HEK293 (cell line): Measurements from ENCODE around the gene HOXA11.

ENCODE experiments used
- ELK4 ChIP-seq: IDR thresholded peaks from 2 replicates; pipeline ENCODE4 v1.6.1; 2011; ENCODE audit warnings: mild to moderate bottlenecking, low read depth, low read length, borderline replicate concordance
- GLI4 ChIP-seq: fragments of 450-650 bp; formaldehyde crosslinking; IDR thresholded peaks from 2 replicates; pipeline ENCODE4 v1.5.1; 2016; ENCODE audit warnings: missing biosample characterization, missing genetic modification characterization
- HOXC10 ChIP-seq: sonication (generic); formaldehyde crosslinking; IDR thresholded peaks from 2 replicates; pipeline ENCODE4 v1.8.1; 2023; ENCODE audit warnings: mild to moderate bottlenecking, missing genetic modification reagents
- KLF10 ChIP-seq: fragments of 450-650 bp; IDR thresholded peaks from 2 replicates; pipeline ENCODE4 v1.5.1; 2018; ENCODE audit warnings: missing biosample characterization, mild to moderate bottlenecking, missing genetic modification characterization
- KLF16 ChIP-seq: fragments of 450-650 bp; formaldehyde crosslinking; IDR thresholded peaks from 2 replicates; pipeline ENCODE4 v1.5.1; 2017; ENCODE audit warnings: missing biosample characterization, missing genetic modification characterization
- KLF17 ChIP-seq: fragments of 450-650 bp; formaldehyde crosslinking; IDR thresholded peaks from 2 replicates; pipeline ENCODE4 v1.5.1; 2016; ENCODE audit warnings: missing biosample characterization, missing genetic modification characterization
- KLF7 ChIP-seq: fragments of 450-650 bp; formaldehyde crosslinking; IDR thresholded peaks from 2 replicates; pipeline ENCODE4 v1.5.1; 2016; ENCODE audit warnings: missing biosample characterization, missing genetic modification characterization, borderline replicate concordance
- RBAK ChIP-seq: fragments of 450-650 bp; formaldehyde crosslinking; IDR thresholded peaks from 2 replicates; pipeline ENCODE4 v1.5.1; 2016; ENCODE audit warnings: missing biosample characterization, missing genetic modification characterization
- ZBTB17 ChIP-seq: fragments of 450-650 bp; formaldehyde crosslinking; IDR thresholded peaks from 2 replicates; pipeline ENCODE4 v1.5.1; 2016; ENCODE audit warnings: missing biosample characterization, missing genetic modification characterization
- ZBTB21 ChIP-seq: fragments of 450-650 bp; formaldehyde crosslinking; IDR thresholded peaks from 2 replicates; pipeline ENCODE4 v1.5.1; 2017; ENCODE audit warnings: missing biosample characterization, missing genetic modification characterization
- ZBTB26 ChIP-seq: fragments of 450-650 bp; formaldehyde crosslinking; optimal IDR thresholded peaks from 2 replicates; pipeline ENCODE3; 2016; ENCODE audit warnings: missing biosample characterization, mild to moderate bottlenecking, missing genetic modification characterization
- ZFHX2 ChIP-seq: fragments of 450-650 bp; formaldehyde crosslinking; conservative IDR thresholded peaks from 2 replicates; pipeline ENCODE4 v1.5.1; 2016; ENCODE audit warnings: missing biosample characterization, missing genetic modification characterization
- ZFP3 ChIP-seq: fragments of 450-650 bp; formaldehyde crosslinking; IDR thresholded peaks from 2 replicates; pipeline ENCODE4 v1.5.1; 2016; ENCODE audit warnings: low read depth, missing biosample characterization, missing genetic modification characterization
- ZNF16 ChIP-seq: fragments of 450-650 bp; formaldehyde crosslinking; IDR thresholded peaks from 2 replicates; pipeline ENCODE4 v1.5.1; 2016; ENCODE audit warnings: low read depth, missing biosample characterization, missing genetic modification characterization
- ZNF169 ChIP-seq: fragments of 450-650 bp; formaldehyde crosslinking; IDR thresholded peaks from 2 replicates; pipeline ENCODE4 v1.5.1; 2016; ENCODE audit warnings: missing biosample characterization, missing genetic modification characterization
- ZNF18 ChIP-seq: fragments of 450-650 bp; formaldehyde crosslinking; IDR thresholded peaks from 2 replicates; pipeline ENCODE4 v1.5.1; 2016; ENCODE audit warnings: missing biosample characterization, missing genetic modification characterization
- ZNF19 ChIP-seq: fragments of 450-650 bp; formaldehyde crosslinking; IDR thresholded peaks from 2 replicates; pipeline ENCODE4; 2016; ENCODE audit warnings: missing biosample characterization, missing genetic modification characterization, low read depth
- ZNF211 ChIP-seq: fragments of 450-650 bp; formaldehyde crosslinking; IDR thresholded peaks from 2 replicates; pipeline ENCODE4 v1.5.1; 2016; ENCODE audit warnings: low read depth, missing biosample characterization, missing genetic modification characterization
- ZNF214 ChIP-seq: fragments of 450-650 bp; formaldehyde crosslinking; IDR thresholded peaks from 2 replicates; pipeline ENCODE4 v1.5.1; 2017; ENCODE audit warnings: missing biosample characterization, mild to moderate bottlenecking, missing genetic modification characterization, borderline replicate concordance
- ZNF292 ChIP-seq: fragments of 450-650 bp; formaldehyde crosslinking; IDR thresholded peaks from 2 replicates; pipeline ENCODE4 v1.5.1; 2016; ENCODE audit warnings: low read depth, missing biosample characterization, missing genetic modification characterization, borderline replicate concordance
- ZNF362 ChIP-seq: fragments of 450-650 bp; formaldehyde crosslinking; IDR thresholded peaks from 2 replicates; pipeline ENCODE4 v1.5.1; 2016; ENCODE audit warnings: missing biosample characterization, missing genetic modification characterization
- ZNF48 ChIP-seq: fragments of 450-650 bp; formaldehyde crosslinking; IDR thresholded peaks from 2 replicates; pipeline ENCODE4 v1.5.1; 2016; ENCODE audit warnings: missing biosample characterization, missing genetic modification characterization
- ZNF530 ChIP-seq: fragments of 450-650 bp; formaldehyde crosslinking; IDR thresholded peaks from 2 replicates; pipeline ENCODE4 v1.5.1; 2016; ENCODE audit warnings: low read depth, missing biosample characterization, missing genetic modification characterization
- ZNF544 ChIP-seq: fragments of 450-650 bp; formaldehyde crosslinking; IDR thresholded peaks from 2 replicates; pipeline ENCODE4 v1.5.0; 2017; ENCODE audit warnings: missing biosample characterization, missing genetic modification characterization
- ZNF548 ChIP-seq: fragments of 450-650 bp; formaldehyde crosslinking; IDR thresholded peaks from 2 replicates; pipeline ENCODE4 v1.5.1; 2016; ENCODE audit warnings: missing biosample characterization, missing genetic modification characterization
- ZNF560 ChIP-seq: fragments of 450-650 bp; formaldehyde crosslinking; IDR thresholded peaks from 2 replicates; pipeline ENCODE4 v1.5.1; 2017; ENCODE audit warnings: missing biosample characterization, missing genetic modification characterization, borderline replicate concordance
- ZNF596 ChIP-seq: fragments of 450-650 bp; IDR thresholded peaks from 2 replicates; pipeline ENCODE4 v1.5.0; 2018; ENCODE audit warnings: missing biosample characterization, mild to moderate bottlenecking, missing genetic modification characterization, moderate library complexity
- ZNF621 ChIP-seq: fragments of 450-650 bp; formaldehyde crosslinking; IDR thresholded peaks from 2 replicates; pipeline ENCODE4 v1.5.1; 2017; ENCODE audit warnings: missing biosample characterization, missing genetic modification characterization
- ZNF624 ChIP-seq: fragments of 450-650 bp; formaldehyde crosslinking; IDR thresholded peaks from 2 replicates; pipeline ENCODE4 v1.5.1; 2017; ENCODE audit warnings: missing biosample characterization, missing genetic modification characterization
- ZNF639 ChIP-seq: fragments of 450-650 bp; formaldehyde crosslinking; IDR thresholded peaks from 2 replicates; pipeline ENCODE4 v1.5.1; 2016; ENCODE audit warnings: missing biosample characterization, missing genetic modification characterization
- ZNF664 ChIP-seq: fragments of 450-650 bp; formaldehyde crosslinking; IDR thresholded peaks from 2 replicates; pipeline ENCODE4 v1.5.1; 2016; ENCODE audit warnings: missing biosample characterization, missing genetic modification characterization
- ZNF777 ChIP-seq: fragments of 450-650 bp; formaldehyde crosslinking; IDR thresholded peaks from 2 replicates; pipeline ENCODE4 v1.5.1; 2017; ENCODE audit warnings: missing biosample characterization, missing genetic modification characterization, borderline replicate concordance
- ZNF785 ChIP-seq: fragments of 450-650 bp; formaldehyde crosslinking; IDR thresholded peaks from 2 replicates; pipeline ENCODE4 v1.5.1; 2016; ENCODE audit warnings: missing biosample characterization, missing genetic modification characterization
- ZSCAN23 ChIP-seq: fragments of 450-650 bp; formaldehyde crosslinking; IDR thresholded peaks from 2 replicates; pipeline ENCODE4 v1.5.1; 2016; ENCODE audit warnings: missing biosample characterization, missing genetic modification characterization

HOXA11 gene

GRCh38 chr7:27165089-27165995, 19.7 kb downstream of the HOXA11 start, which contains the start of gene HOXA9 (continued):
- TF ChIP-seq ZBTB26, result peak; percentile 73
- peak; percentile 32; the same call in 1 of the 2 replicates for TF ChIP-seq ZFHX2
- TF ChIP-seq ZNF18, result peak; percentile 93
- no peak for TF ChIP-seq ZNF530 (tag by site-specific recombination)
- TF ChIP-seq ZNF362, result peak; percentile 75
- TF ChIP-seq RBAK (tag by site-specific recombination), result no peak
- no peak for TF ChIP-seq ZNF544 (tag by site-specific recombination)
- peak; percentile 80 for TF ChIP-seq ZSCAN23 (tag by site-specific recombination)
- no peak for TF ChIP-seq ZNF621 (tag by site-specific recombination)
- TF ChIP-seq KLF10 (tag by site-specific recombination), result peak; percentile 89
- TF ChIP-seq ZNF664, result peak; percentile 82
- no peak for TF ChIP-seq HOXC10 (CRISPR knock-in tag)
- TF ChIP-seq GLI4, result no peak
- TF ChIP-seq ZNF292, result no peak
- no peak for TF ChIP-seq ZNF777 (tag by site-specific recombination)
- no peak for TF ChIP-seq KLF16
- no peak for TF ChIP-seq ZNF785 (tag by site-specific recombination)
- TF ChIP-seq ZNF214 (tag by site-specific recombination), result no peak
- TF ChIP-seq KLF7 (tag by site-specific recombination), result peak; percentile 91
- TF ChIP-seq ZNF548 (tag by site-specific recombination), result no peak
- TF ChIP-seq ZBTB17 (tag by site-specific recombination), result peak; percentile 80
- TF ChIP-seq ZNF19, result no peak
- no peak for TF ChIP-seq ELK4
- TF ChIP-seq ZBTB21 (tag by site-specific recombination), result peak; percentile 64
- no peak; the same call in 1 of the 2 replicates for TF ChIP-seq ZFP3
- peak; percentile 86 for TF ChIP-seq ZNF596
- no peak for TF ChIP-seq ZNF560 (tag by site-specific recombination)
- peak; percentile 98 for TF ChIP-seq KLF17 (tag by site-specific recombination)
- no peak for TF ChIP-seq ZNF169 (tag by site-specific recombination)
- no peak for TF ChIP-seq ZNF624
- TF ChIP-seq ZNF48, result no peak
- TF ChIP-seq ZNF211 (tag by site-specific recombination), result no peak
- TF ChIP-seq ZNF16, result no peak
- TF ChIP-seq ZNF639, result peak; percentile 91
